IMR-90 (cell line): ENCODE data around the gene HNRNPUL1. TPM values are rescaled to one million over a fixed set of nuclear protein-coding genes. Genes with fewer than 3 reads are reported as not detected.

Experiments used
- ATAC-seq: fragments of 200-7000 bp; cut with Tn5 transposase; 2 replicates; pipeline ENCODE4 v1.9.1; 2020; ENCODE audit warnings: low read depth, mild to moderate bottlenecking, moderate library complexity
- BruUV-seq: library from RNA; stranded (reverse); fragments of 400-500 nt; replicated peaks from 2 replicates; lab custom pipeline; 2021; lab: Mats Ljungman, UMichigan
- CTCF ChIA-PET: fragments of 300-600 bp; formaldehyde crosslinking; extraction: SDS; loops from one replicate; lab custom pipeline; 2021; ENCODE audit warnings: antibody characterized with exemption; lab: Yijun Ruan, JAX
- POLR2A ChIA-PET: fragments of 300-600 bp; sonication (Branson Sonifier 250); formaldehyde crosslinking; loops from one replicate; lab custom pipeline; 2022; ENCODE audit warnings: antibody characterized with exemption; ENCODE audit not compliant: unreplicated experiment; lab: Charles Lee
- DNase-seq: peaks from one replicate; pipeline ENCODE4 v3.0.0; 2013
- H2AFZ ChIP-seq: replicated peaks from 2 replicates; pipeline ENCODE3; 2013; ENCODE audit warnings: low read length, mild to moderate bottlenecking; ENCODE audit not compliant: poor library complexity
- H2AK5ac ChIP-seq: 2 replicates; pipeline ENCODE4 v1.6.1; 2013; ENCODE audit warnings: low read depth, low read length, inconsistent platforms
- H2AK9ac ChIP-seq: replicated peaks from 2 replicates; pipeline ENCODE3; 2013; ENCODE audit warnings: mild to moderate bottlenecking, low read depth, low read length, moderate library complexity; ENCODE audit not compliant: poor library complexity
- H2BK120ac ChIP-seq: 2 replicates; pipeline ENCODE4 v1.6.1; 2013; ENCODE audit warnings: low read depth, low read length, inconsistent platforms
- H2BK15ac ChIP-seq: 3 replicates; pipeline ENCODE4 v1.6.1; 2013; ENCODE audit warnings: low read depth, low read length, inconsistent platforms
- H2BK20ac ChIP-seq: 2 replicates; pipeline ENCODE4 v1.6.1; 2013; ENCODE audit warnings: low read depth, mild to moderate bottlenecking, inconsistent platforms, low read length, moderate library complexity
- H2BK5ac ChIP-seq: 2 replicates; pipeline ENCODE4 v1.6.1; 2013; ENCODE audit warnings: mild to moderate bottlenecking, low read depth, low read length, inconsistent platforms; ENCODE audit not compliant: poor library complexity, severe bottlenecking
- H3K14ac ChIP-seq: replicated peaks from 2 replicates; pipeline ENCODE4 v1.6.1; 2013; ENCODE audit warnings: low read depth, low read length, inconsistent platforms
- H3K18ac ChIP-seq: 2 replicates; pipeline ENCODE4 v1.6.1; 2013; ENCODE audit warnings: low read depth, low read length, control low read depth
- H3K23ac ChIP-seq: 2 replicates; pipeline ENCODE4 v1.6.1; 2013; ENCODE audit warnings: low read depth, low read length, inconsistent platforms
- H3K27ac ChIP-seq: 2 replicates; pipeline ENCODE4 v1.5.1; 2013; ENCODE audit warnings: mild to moderate bottlenecking, control low read depth, low read length; ENCODE audit not compliant: insufficient read depth
- H3K27me3 ChIP-seq: 2 replicates; pipeline ENCODE4 v1.6.1; 2013; ENCODE audit warnings: low read length; ENCODE audit not compliant: control insufficient read depth, insufficient read depth
- H3K36me3 ChIP-seq: 2 replicates; pipeline ENCODE4 v1.6.1; 2013; ENCODE audit warnings: low read length, mixed read lengths; ENCODE audit not compliant: control insufficient read depth, insufficient read depth
- H3K4ac ChIP-seq: 2 replicates; pipeline ENCODE4 v1.6.1; 2013; ENCODE audit warnings: low read depth, low read length, inconsistent platforms
- H3K4me1 ChIP-seq: 2 replicates; pipeline ENCODE4 v1.6.1; 2013; ENCODE audit warnings: low read length, mixed read lengths; ENCODE audit not compliant: control insufficient read depth, insufficient read depth
- H3K4me2 ChIP-seq: 2 replicates; pipeline ENCODE4 v1.6.1; 2013; ENCODE audit warnings: low read depth, mild to moderate bottlenecking, control low read depth, low read length, moderate library complexity
- H3K4me3 ChIP-seq: 2 replicates; pipeline ENCODE4 v1.5.1; 2013; ENCODE audit warnings: low read depth, mild to moderate bottlenecking, control low read depth, low read length, moderate library complexity; ENCODE audit not compliant: insufficient read depth
- H3K56ac ChIP-seq: 2 replicates; pipeline ENCODE4 v1.6.1; 2013; ENCODE audit warnings: low read length, inconsistent platforms; ENCODE audit not compliant: insufficient read depth; ENCODE audit errors: extremely low read depth
- H3K79me1 ChIP-seq, 2 experiments: 2 replicates each; pipeline ENCODE4 v1.6.1; 2013; ENCODE audit warnings: low read length in 2 of 2, inconsistent platforms in 1 of 2, low read depth in 1 of 2
- H3K9ac ChIP-seq: 2 replicates; pipeline ENCODE4 v1.6.1; 2013; ENCODE audit warnings: low read depth, low read length, control low read depth
- H3K9me1 ChIP-seq: 2 replicates; pipeline ENCODE4 v1.6.1; 2013; ENCODE audit warnings: low read length, inconsistent platforms; ENCODE audit not compliant: insufficient read depth
- H3K9me3 ChIP-seq: 2 replicates; pipeline ENCODE4 v1.6.1; 2013; ENCODE audit warnings: low read length; ENCODE audit not compliant: control insufficient read depth, insufficient read depth
- H4K20me1 ChIP-seq: 2 replicates; pipeline ENCODE4 v1.6.1; 2013; ENCODE audit warnings: low read length, inconsistent platforms; ENCODE audit not compliant: insufficient read depth
- H4K5ac ChIP-seq: 2 replicates; pipeline ENCODE4 v1.6.1; 2013; ENCODE audit warnings: mild to moderate bottlenecking, low read depth, low read length, control low read depth
- H4K8ac ChIP-seq, 2 experiments: 2 replicates each; pipeline ENCODE4 v1.6.1; 2013; ENCODE audit warnings: low read depth in 2 of 2, low read length in 2 of 2, control low read depth in 1 of 2, inconsistent platforms in 1 of 2
- H4K91ac ChIP-seq: 2 replicates; pipeline ENCODE4 v1.6.1; 2013; ENCODE audit warnings: low read depth, low read length, inconsistent platforms; ENCODE audit not compliant: insufficient read depth
- BHLHE40 ChIP-seq: fragments of 150-350 bp; IDR thresholded peaks from 2 replicates; pipeline ENCODE4 v1.6.1; 2016; ENCODE audit warnings: mild to moderate bottlenecking, low read depth, low read length
- CEBPB ChIP-seq: IDR thresholded peaks from 2 replicates; pipeline ENCODE4 v1.6.1; 2012; ENCODE audit warnings: low read depth, low read length, improper control_type of control experiment
- CHD1 ChIP-seq: IDR thresholded peaks from 2 replicates; pipeline ENCODE4 v1.6.1; 2012; ENCODE audit warnings: low read depth, low read length, improper control_type of control experiment
- CTCF ChIP-seq: conservative IDR thresholded peaks from 2 replicates; pipeline ENCODE4 v1.5.1; 2012; ENCODE audit warnings: mild to moderate bottlenecking, low read depth, low read length, improper control_type of control experiment
- FOS ChIP-seq: fragments of 150-350 bp; IDR thresholded peaks from 2 replicates; pipeline ENCODE4 v1.6.1; 2016; ENCODE audit warnings: low read depth, low read length
- MAZ ChIP-seq: IDR thresholded peaks from 2 replicates; pipeline ENCODE4 v1.6.1; 2012; ENCODE audit warnings: low read depth, mild to moderate bottlenecking, low read length, improper control_type of control experiment, moderate library complexity, borderline replicate concordance
- MXI1 ChIP-seq: IDR thresholded peaks from 2 replicates; pipeline ENCODE4 v1.6.1; 2012; ENCODE audit warnings: low read depth, mild to moderate bottlenecking, low read length, moderate library complexity, borderline replicate concordance
- NFE2L2 ChIP-seq: fragments of 150-350 bp; IDR thresholded peaks from 2 replicates; pipeline ENCODE4 v1.6.1; 2016; ENCODE audit warnings: low read depth, mild to moderate bottlenecking, low read length
- POLR2A ChIP-seq: IDR thresholded peaks from 2 replicates; pipeline ENCODE4 v1.6.1; 2012; ENCODE audit warnings: mild to moderate bottlenecking, low read depth, low read length
- RAD21 ChIP-seq: IDR thresholded peaks from 2 replicates; pipeline ENCODE4 v1.6.1; 2012; ENCODE audit warnings: low read length, improper control_type of control experiment
- RCOR1 ChIP-seq: IDR thresholded peaks from 2 replicates; pipeline ENCODE4 v1.6.1; 2012; ENCODE audit warnings: mild to moderate bottlenecking, low read length, improper control_type of control experiment; ENCODE audit not compliant: insufficient replicate concordance
- RFX5 ChIP-seq: IDR thresholded peaks from 2 replicates; pipeline ENCODE4 v1.8.0; 2012; ENCODE audit warnings: low read depth, mild to moderate bottlenecking, low read length, moderate library complexity
- SMC3 ChIP-seq: fragments of 150-350 bp; IDR thresholded peaks from 2 replicates; pipeline ENCODE4 v1.6.1; 2016; ENCODE audit warnings: low read depth, mild to moderate bottlenecking, antibody characterized with exemption, low read length, moderate library complexity
- USF2 ChIP-seq: fragments of 150-350 bp; IDR thresholded peaks from 2 replicates; pipeline ENCODE4 v1.6.1; 2017; ENCODE audit warnings: mild to moderate bottlenecking, antibody characterized with exemption, low read length, low read depth
- WGBS, 2 experiments: methylation state at CpG; one replicate each; pipeline versions ENCODE4 v1.1.5 to v1.1.7; 2013; ENCODE audit warnings: missing lambda C conversion rate in 2 of 2; ENCODE audit not compliant: insufficient read length in 1 of 2; ENCODE audit errors: extremely low coverage in 2 of 2; 5-methylcytosine and 5-hydroxymethylcytosine counted together
- dilution Hi-C: fragments of 300-500 bp; cut with HindIII; formaldehyde crosslinking; loops from one replicate; pipeline ENCODE4 v1.14.3; 2018; ENCODE audit warnings: low sequenced_read_pairs; ENCODE audit not compliant: unreplicated experiment
- in situ Hi-C: fragments of 300-500 bp; cut with MboI; formaldehyde crosslinking; loops from 3 replicates; pipeline ENCODE4 v1.14.3; 2019; ENCODE audit warnings: low sequenced_read_pairs, inconsistent platforms, mixed read lengths
- intact Hi-C: fragments of 100-400 bp; cut with micrococcal nuclease; formaldehyde crosslinking; loops from 2 replicates; pipeline ENCODE4 v1.10.0; 2022
- polyA plus RNA-seq, 3 experiments: library from polyadenylated mRNA; depleted of rRNA; stranded (reverse); fragments of >200 nt; gene quantifications; 2 replicates each; pipeline ENCODE4 v1.2.3, GENCODE V29; 2012; ENCODE audit warnings: low replicate concordance in 1 of 3
- total RNA-seq: library from RNA; depleted of rRNA; stranded (reverse); fragments of >200 nt; gene quantifications from 2 replicates; pipeline ENCODE4 v1.2.3, GENCODE V29; 2012

Gene HNRNPUL1
- total and polyA plus RNA-seq, 2 of the 4 experiments (the other 2 are of a cell fraction): 50.7 to 67.3 TPM

DNA sequence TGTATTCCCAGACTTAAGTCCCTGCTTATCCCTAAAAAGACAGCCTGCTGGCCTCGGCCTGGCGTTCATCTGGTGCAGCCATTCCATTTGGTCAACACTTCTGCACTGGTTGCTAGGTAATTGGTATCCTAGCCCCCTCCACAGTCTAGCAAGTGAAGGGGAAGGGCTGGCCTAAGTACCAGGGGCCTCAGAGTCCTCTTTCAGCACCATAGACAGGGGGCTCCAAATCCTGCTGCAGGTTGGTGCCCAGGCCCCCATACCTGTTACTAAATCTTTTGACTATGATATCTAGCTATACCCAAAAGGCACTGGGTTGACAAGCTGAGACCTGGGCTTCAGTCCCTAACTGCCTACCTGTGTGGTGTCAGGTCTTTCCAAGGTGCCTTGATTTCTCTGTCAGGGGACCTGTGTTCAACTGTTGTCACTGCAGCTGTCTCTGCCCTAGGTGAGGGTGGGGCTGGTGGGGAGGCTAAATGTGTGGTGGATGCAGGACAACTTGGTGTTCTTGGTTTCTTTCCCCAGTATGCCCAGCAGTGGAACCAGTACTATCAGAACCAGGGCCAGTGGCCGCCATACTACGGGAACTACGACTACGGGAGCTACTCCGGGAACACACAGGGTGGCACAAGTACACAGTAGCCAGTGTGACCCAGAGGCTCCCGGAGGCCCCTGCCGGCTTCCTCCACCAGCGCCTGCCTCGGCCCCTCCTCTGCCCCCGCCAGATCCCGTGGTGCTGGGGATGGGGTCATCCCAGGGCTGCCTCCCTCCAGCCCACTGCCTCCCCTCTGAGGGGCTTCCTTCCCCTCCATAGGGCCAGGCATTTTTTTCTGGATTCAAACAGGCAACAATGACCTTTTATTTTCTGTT is 42.0 kb downstream of the HNRNPUL1 start:
- dilution Hi-C loops (no loop called here), intact Hi-C loops (no loop called here), in situ Hi-C loops (no loop called here)
- no peak overlapping the region for H3K4ac ChIP-seq
- H4K20me1 ChIP-seq: peaks cover 17% of the 10 kb centered on the region; the same call in 1 of the 2 replicates
- H2BK5ac ChIP-seq: no peak overlapping the region
- no peaks in the 10 kb centered on the region for H3K27me3 ChIP-seq
- POLR2A ChIA-PET: no interaction called here
- H3K18ac ChIP-seq: no peak overlapping the region
- CTCF ChIA-PET: no interaction called here
- no peak overlapping the region for H3K23ac ChIP-seq
- no peaks in the 10 kb centered on the region for H3K9me1 ChIP-seq
- no peaks in the 10 kb centered on the region for H3K9me3 ChIP-seq
- H2AK5ac ChIP-seq: no peak overlapping the region
- no peak overlapping the region for H3K56ac ChIP-seq
- H2BK20ac ChIP-seq: no peak overlapping the region
- H3K4me2 ChIP-seq: no peak overlapping the region
- H4K91ac ChIP-seq: no peak overlapping the region
- no peak overlapping the region for H3K4me3 ChIP-seq
- DNase-seq (no peak), ATAC-seq (no peak)
- H2BK15ac ChIP-seq: no peak overlapping the region
- H3K14ac ChIP-seq: no peak overlapping the region
- H4K8ac ChIP-seq: no peak overlapping the region
- no peak for TF ChIP-seq FOS
- TF ChIP-seq RAD21: no peak
- no peak for TF ChIP-seq POLR2A
- TF ChIP-seq RCOR1: no peak
- no peak for TF ChIP-seq RFX5
- no peak for TF ChIP-seq NFE2L2
- TF ChIP-seq CHD1: no peak
- TF ChIP-seq USF2: no peak
- no peak for TF ChIP-seq CEBPB
- TF ChIP-seq MXI1: no peak
- TF ChIP-seq BHLHE40: no peak
- TF ChIP-seq CTCF: no peak
- TF ChIP-seq MAZ: no peak
- no peak for TF ChIP-seq SMC3
- H2AK9ac ChIP-seq: no peak overlapping the region
- no peak overlapping the region for H2AFZ ChIP-seq
- WGBS, 2 experiments: 86% methylated on average over 5 of the region's 13 CpGs; no CpG with 5 or more reads in 1 of the 2 experiments
- H3K9ac ChIP-seq: no peak overlapping the region
- H3K36me3 ChIP-seq: peaks cover 52% of the 10 kb centered on the region
- BruUV-seq: no TSS peak
- H3K79me1 ChIP-seq: peaks cover 14 to 38% of the 10 kb centered on the region in 2 experiments
- H2BK120ac ChIP-seq: no peak overlapping the region
- H4K5ac ChIP-seq: no peak overlapping the region
- H3K27ac ChIP-seq: no peak overlapping the region
- peaks cover 7% of the 10 kb centered on the region for H3K4me1 ChIP-seq
